Fibroblast of pulmonary artery (primary cell): Measurements from ENCODE around the gene SCO1.

Experiments used
- DNase-seq: peaks from one replicate; pipeline ENCODE4 v3.0.0-alpha.2; 2010; ENCODE audit warnings: low read depth
- H3K4me3 ChIP-seq: replicated peaks from 2 replicates; pipeline ENCODE4 v1.5.1; 2011; ENCODE audit warnings: low read depth, mild to moderate bottlenecking, control low read depth, low read length, moderate library complexity
- TF ChIP-seq, protein P1 (sequence below): IDR thresholded peaks from 2 replicates; pipeline ENCODE4 v1.5.1; 2011; ENCODE audit warnings: mild to moderate bottlenecking, control low read depth, low read length, inconsistent platforms; ENCODE audit errors: missing control alignments

Gene SCO1

GRCh38 chr17:10640475-10640874 is 56.9 kb downstream of the SCO1 start:
- DNase-seq, result peak; percentile 6
- TF ChIP-seq, protein P1, sequence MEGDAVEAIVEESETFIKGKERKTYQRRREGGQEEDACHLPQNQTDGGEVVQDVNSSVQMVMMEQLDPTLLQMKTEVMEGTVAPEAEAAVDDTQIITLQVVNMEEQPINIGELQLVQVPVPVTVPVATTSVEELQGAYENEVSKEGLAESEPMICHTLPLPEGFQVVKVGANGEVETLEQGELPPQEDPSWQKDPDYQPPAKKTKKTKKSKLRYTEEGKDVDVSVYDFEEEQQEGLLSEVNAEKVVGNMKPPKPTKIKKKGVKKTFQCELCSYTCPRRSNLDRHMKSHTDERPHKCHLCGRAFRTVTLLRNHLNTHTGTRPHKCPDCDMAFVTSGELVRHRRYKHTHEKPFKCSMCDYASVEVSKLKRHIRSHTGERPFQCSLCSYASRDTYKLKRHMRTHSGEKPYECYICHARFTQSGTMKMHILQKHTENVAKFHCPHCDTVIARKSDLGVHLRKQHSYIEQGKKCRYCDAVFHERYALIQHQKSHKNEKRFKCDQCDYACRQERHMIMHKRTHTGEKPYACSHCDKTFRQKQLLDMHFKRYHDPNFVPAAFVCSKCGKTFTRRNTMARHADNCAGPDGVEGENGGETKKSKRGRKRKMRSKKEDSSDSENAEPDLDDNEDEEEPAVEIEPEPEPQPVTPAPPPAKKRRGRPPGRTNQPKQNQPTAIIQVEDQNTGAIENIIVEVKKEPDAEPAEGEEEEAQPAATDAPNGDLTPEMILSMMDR, result no peak
- H3K4me3 ChIP-seq, result no peak overlapping the region

- TF ChIP-seq, protein P1, result no peak
- H3K4me3 ChIP-seq, result no peak overlapping the region
- DNase-seq, result no peak
These were observed 59.2 kb downstream of the SCO1 start for GRCh38 chr17:10638151-10638550.

GRCh38 chr17:10635290-10635689 is 62.0 kb downstream of the SCO1 start:
- TF ChIP-seq, protein P1, result no peak
- DNase-seq, result no peak
- H3K4me3 ChIP-seq, result no peak overlapping the region

DNA sequence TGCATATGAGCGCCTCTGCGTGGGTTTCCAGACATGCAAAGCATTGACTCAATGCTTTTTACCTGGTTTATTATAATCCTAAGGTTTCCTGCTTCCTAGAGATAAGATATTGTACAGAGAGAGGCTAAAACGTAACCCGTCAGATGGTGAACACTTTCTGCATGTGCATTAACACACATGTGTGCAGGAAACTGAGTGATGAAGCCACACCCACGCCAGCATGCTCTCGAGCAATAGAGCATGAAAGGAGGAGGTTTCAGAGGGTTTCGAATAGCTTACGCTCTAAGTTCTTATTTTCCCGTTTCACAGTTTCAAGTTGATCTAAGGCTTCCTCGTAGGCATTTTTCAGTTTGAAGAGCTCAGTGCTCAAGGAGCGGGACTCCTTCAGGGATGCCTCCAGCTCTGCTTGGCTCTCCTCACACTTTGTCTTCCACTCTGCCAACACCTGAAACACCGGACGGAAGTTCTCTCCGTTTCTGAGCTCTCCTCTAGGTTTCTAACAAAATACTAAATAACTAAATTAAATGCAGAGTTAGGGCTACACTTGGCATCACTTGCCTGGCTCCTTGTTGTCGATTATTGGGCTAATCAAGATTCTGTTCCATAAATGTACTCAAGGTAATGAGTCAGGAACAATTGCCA is 63.5 kb downstream of the SCO1 start:
- no peak overlapping the region for H3K4me3 ChIP-seq
- TF ChIP-seq, protein P1, result no peak
- DNase-seq, result no peak

DNA sequence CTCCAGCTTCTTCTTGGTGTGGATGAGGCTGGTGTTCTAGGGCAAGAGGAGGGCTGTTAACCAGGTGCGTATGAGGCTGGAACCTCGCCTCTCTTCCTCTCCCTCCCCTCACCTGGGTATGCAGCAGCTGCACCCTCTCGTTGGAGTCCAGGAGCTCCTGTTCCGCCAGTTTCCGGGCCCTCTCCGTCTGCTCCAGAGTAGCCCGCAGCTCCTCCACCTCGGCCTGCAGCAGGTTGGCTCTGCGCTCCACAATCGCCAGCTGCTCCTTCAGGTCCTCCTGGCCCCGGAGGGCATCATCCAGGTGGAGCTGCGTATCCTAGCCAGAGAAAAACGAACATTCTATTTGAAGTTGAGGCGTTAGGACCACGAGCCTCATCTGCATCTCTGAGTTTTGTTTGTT is 65.6 kb downstream of the SCO1 start:
- H3K4me3 ChIP-seq, result no peak overlapping the region
- TF ChIP-seq, protein P1, result no peak

DNA sequence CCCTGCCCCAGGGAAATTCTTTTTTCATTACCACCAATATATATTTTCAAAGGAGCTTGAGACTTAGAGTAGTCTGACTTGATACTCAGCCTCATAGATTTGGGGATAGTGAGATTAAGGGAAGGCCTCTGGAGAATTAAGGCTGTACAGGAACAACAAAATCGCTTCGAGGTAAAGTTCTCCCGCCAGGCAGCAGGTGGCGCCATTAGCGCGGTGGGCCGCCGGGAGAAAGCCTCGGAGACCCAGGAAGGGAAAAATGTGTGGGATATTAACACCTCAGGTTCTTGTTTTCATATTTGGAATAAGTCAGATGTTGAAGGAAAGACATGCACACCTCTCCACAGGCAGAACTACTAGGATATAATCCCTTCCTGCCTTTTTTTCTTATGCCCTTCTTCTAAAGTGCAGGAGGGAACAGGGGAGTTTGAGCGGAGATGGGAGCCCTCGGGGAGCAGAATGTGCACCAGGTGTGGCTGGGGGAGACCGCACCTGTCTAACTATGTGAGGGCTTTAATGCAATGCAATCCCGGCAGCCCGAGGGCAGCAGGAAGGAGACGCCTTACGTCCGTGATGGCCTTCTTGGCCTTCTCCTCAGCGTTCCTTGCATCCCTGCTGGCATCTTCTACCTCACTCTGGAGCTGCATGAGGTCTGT is 66.2 kb downstream of the SCO1 start:
- peak; percentile 37 for DNase-seq
- TF ChIP-seq, protein P1, result peak; percentile 85
- no peak overlapping the region for H3K4me3 ChIP-seq

More for the DNA sequence above, 65.6 kb downstream of the SCO1 start:
- no peak for DNase-seq

DNA sequence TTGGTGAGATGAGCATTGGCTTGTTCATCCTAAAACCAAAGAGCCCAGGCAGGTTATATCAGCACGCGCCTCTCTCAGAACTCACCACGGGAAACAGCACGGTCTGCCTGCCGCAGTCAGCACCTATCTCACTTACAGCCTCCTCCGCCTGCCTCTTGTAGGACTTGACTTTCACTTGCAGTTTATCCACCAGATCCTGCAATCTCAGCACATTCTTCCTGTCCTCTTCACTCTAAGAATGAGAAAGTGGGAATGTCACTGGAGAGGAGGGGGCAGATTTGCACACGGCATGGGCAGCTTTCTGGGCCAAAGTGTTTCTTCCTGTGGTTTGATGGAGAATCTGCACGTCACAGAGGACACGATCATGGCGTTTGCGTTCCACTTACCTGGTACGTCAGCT is 67.6 kb downstream of the SCO1 start:
- H3K4me3 ChIP-seq, result no peak overlapping the region
- no peak for DNase-seq
- TF ChIP-seq, protein P1, result no peak
